Cardiac muscle cell (in vitro differentiated cells and primary cell): ENCODE data around the gene MAEA. TPM values are rescaled to one million over a fixed set of nuclear protein-coding genes. Genes with fewer than 3 reads are reported as not detected.
"Not testable (repeated sequence)": the region's sequence is repeated elsewhere in the genome, so short reads cannot be mapped to it uniquely, and the experiment has no call there.

ENCODE experiments used
- DNase-seq, 2 donors: peaks; one replicate each; pipeline versions ENCODE4 v3.0.0 to v3.0.0-alpha.2; 2010 to 2017; ENCODE audit warnings: low read depth in 1 of 2, low spot score in 1 of 2
- H3K27ac ChIP-seq: fragments of 200-600 bp; sonication (generic); 2 replicates; pipeline ENCODE4 v1.5.1; 2016
- H3K27me3 ChIP-seq: fragments of 200-600 bp; sonication (generic); 2 replicates; pipeline ENCODE4 v1.6.0; 2016; ENCODE audit warnings: control low read depth
- H3K36me3 ChIP-seq: fragments of 200-600 bp; sonication (generic); 2 replicates; pipeline ENCODE4 v1.5.1; 2016; ENCODE audit warnings: control low read depth
- H3K4me1 ChIP-seq: fragments of 200-600 bp; sonication (generic); 2 replicates; pipeline ENCODE4 v1.8.1; 2017; ENCODE audit warnings: low read depth, mild to moderate bottlenecking, mixed run types
- H3K4me3 ChIP-seq: fragments of 200-600 bp; sonication (generic); 2 replicates; pipeline ENCODE4 v1.5.1; 2016; ENCODE audit warnings: mild to moderate bottlenecking
- H3K9me3 ChIP-seq: fragments of 200-600 bp; sonication (generic); 2 replicates; pipeline ENCODE4 v1.5.1; 2017; ENCODE audit warnings: low read depth, mild to moderate bottlenecking, control low read depth
- CTCF ChIP-seq: IDR thresholded peaks from 2 replicates; pipeline ENCODE4 v1.5.1; 2012; ENCODE audit warnings: low read depth, mild to moderate bottlenecking, low read length
- polyA plus RNA-seq: library from polyadenylated mRNA; unstranded; fragments of >200 nt; fragmentation: Nextera tagmentation; extraction: Ambion mirVana; gene quantifications from 2 replicates; pipeline ENCODE4 v1.2.1, GENCODE V29; 2016
- total RNA-seq: library from RNA; depleted of rRNA; stranded (reverse); fragments of >200 nt; gene quantifications from 2 replicates; pipeline ENCODE4 v1.2.3, GENCODE V29; 2016

Gene MAEA
- total and polyA plus RNA-seq, 2 experiments from 2014 or later = 76.8 to 85.0 TPM

GRCh38 chr4:1334579-1334895 lies 44.8 kb downstream of the MAEA start:
- Histone ChIP-seq H3K27me3 (no peaks in the 10 kb centered on the region), H3K4me1 (no peaks in the 10 kb centered on the region), H3K9me3 (no peaks in the 10 kb centered on the region), H3K27ac (no peak overlapping the region), H3K36me3 (peaks cover 22% of the 10 kb centered on the region), H3K4me3 (no peak overlapping the region)
- no peak for DNase-seq
- TF ChIP-seq CTCF = no peak

- H3K27ac ChIP-seq, H3K9me3 ChIP-seq, H3K27me3 ChIP-seq, H3K4me1 ChIP-seq, H3K4me3 ChIP-seq, DNase-seq: not testable (repeated sequence)
- H3K36me3 ChIP-seq = peaks cover 29% of the 10 kb centered on the region
Measured at GRCh38 chr4:1335193-1335883, 45.6 kb downstream of the MAEA start.

- TF ChIP-seq CTCF = no peak
- Histone ChIP-seq H3K36me3 (peaks cover 33% of the 10 kb centered on the region), H3K9me3 (no peaks in the 10 kb centered on the region), H3K27ac (no peak overlapping the region), H3K4me3 (no peak overlapping the region), H3K27me3 (no peaks in the 10 kb centered on the region), H3K4me1 (no peaks in the 10 kb centered on the region)
- DNase-seq = peak in 1 of 2 donors; percentile 52
Measured at GRCh38 chr4:1336088-1336491, 46.4 kb downstream of the MAEA start.

- Histone ChIP-seq H3K27ac (no peak overlapping the region), H3K4me1 (no peaks in the 10 kb centered on the region), H3K36me3 (peaks cover 38% of the 10 kb centered on the region), H3K9me3 (no peaks in the 10 kb centered on the region), H3K27me3 (no peaks in the 10 kb centered on the region), H3K4me3 (no peak overlapping the region)
- DNase-seq = no peak
- TF ChIP-seq CTCF = no peak
Measured at GRCh38 chr4:1337376-1337831, 47.7 kb downstream of the MAEA start.

- peaks cover 38% of the 10 kb centered on the region for H3K36me3 ChIP-seq
- no peak for DNase-seq
- H3K27ac ChIP-seq = no peak overlapping the region
Measured at GRCh38 chr4:1337951-1338751, 48.5 kb downstream of the MAEA start.

More at GRCh38 chr4:1337951-1338751, 48.5 kb downstream of the MAEA start:
- Histone ChIP-seq H3K9me3 (no peaks in the 10 kb centered on the region), H3K27me3 (no peaks in the 10 kb centered on the region), H3K4me1 (no peaks in the 10 kb centered on the region), H3K4me3 (no peak overlapping the region)
- TF ChIP-seq CTCF = no peak
